ENCODE measurements around the gene POLK.
A peak's percentile ranks its signal among the peaks of the same experiment; 100 is the strongest.
"Not testable (repeated sequence)": the region's sequence is repeated elsewhere in the genome, so short reads cannot be mapped to it uniquely, and the experiment has no call there.

POLK gene

GRCh38 chr5:75511435-75512382 lies at the start of gene POLK, which contains the start of gene CERT1:
Gene POLK (plus strand): TSS chr5:75511891.
Gene CERT1 (minus strand): TSS chr5:75511629. CDS start chr5:75511207, 422 bp downstream.
- peak; percentile 97 for DNase-seq

- no peak for DNase-seq
Observed at GRCh38 chr5:75463726-75464125, 48.0 kb upstream of the POLK start.

GRCh38 chr5:75465480-75465879 lies 46.2 kb upstream of the POLK start:
- DNase-seq, result peak; percentile 43

GRCh38 chr5:75466006-75466716 lies 45.5 kb upstream of the POLK start:
- no peak for DNase-seq

GRCh38 chr5:75468593-75468992 lies 43.1 kb upstream of the POLK start:
- DNase-seq, result no peak

- DNase-seq, result no peak
Observed at GRCh38 chr5:75469017-75469416, 42.7 kb upstream of the POLK start.

- DNase-seq, result no peak
Observed at GRCh38 chr5:75471193-75471592, 40.5 kb upstream of the POLK start.

GRCh38 chr5:75472973-75473372 lies 38.7 kb upstream of the POLK start:
- DNase-seq, result no peak

- DNase-seq, result no peak
Observed at GRCh38 chr5:75473463-75473862, 38.2 kb upstream of the POLK start.

GRCh38 chr5:75475364-75475763 lies 36.3 kb upstream of the POLK start:
- DNase-seq, result no peak

GRCh38 chr5:75481024-75481423 lies 30.7 kb upstream of the POLK start:
- DNase-seq, result no peak

GRCh38 chr5:75482482-75482881 lies 29.2 kb upstream of the POLK start:
- DNase-seq, result no peak

GRCh38 chr5:75484605-75485004 lies 27.1 kb upstream of the POLK start:
- no peak for DNase-seq

GRCh38 chr5:75489847-75490246 lies 21.8 kb upstream of the POLK start:
- not testable (repeated sequence) for DNase-seq

- DNase-seq, result no peak
Observed at GRCh38 chr5:75491621-75492020, 20.1 kb upstream of the POLK start.

GRCh38 chr5:75496026-75496425 lies 15.7 kb upstream of the POLK start:
- no peak for DNase-seq

- DNase-seq, result no peak
Observed at GRCh38 chr5:75498208-75498777, 13.4 kb upstream of the POLK start.

GRCh38 chr5:75498875-75499274 lies 12.8 kb upstream of the POLK start:
- DNase-seq, result not testable (repeated sequence)

GRCh38 chr5:75505112-75505511 lies 6.6 kb upstream of the POLK start:
- DNase-seq, result not testable (repeated sequence)

- DNase-seq, result no peak
Observed at GRCh38 chr5:75507841-75508240, 3.9 kb upstream of the POLK start.

GRCh38 chr5:75509546-75509945 lies 2.1 kb upstream of the POLK start:
- no peak for DNase-seq

- no peak for DNase-seq
Observed at GRCh38 chr5:75509956-75510355, 1.7 kb upstream of the POLK start.

GRCh38 chr5:75510417-75510835 lies 1.3 kb upstream of the POLK start:
- no peak for DNase-seq

Measured in NCI-H345 (cell line).